Central memory CD8-positive, alpha-beta T cell (primary cell): ENCODE data around the gene SMCHD1.
"Not testable (repeated sequence)": the region's sequence is repeated elsewhere in the genome, so short reads cannot be mapped to it uniquely, and the experiment has no call there.

Experiments used
- ATAC-seq: fragments of 150-1000 bp; cut with Tn5 transposase; replicated peaks from 2 replicates; pipeline ENCODE4 v1.10.0; 2022; ENCODE audit warnings: mild to moderate bottlenecking, moderate FRiP score, moderate number of reproducible peaks; ENCODE audit not compliant: poor library complexity, severe bottlenecking; ENCODE audit errors: extremely low read depth
- DNase-seq, 2 donors: peaks; one replicate each; pipeline ENCODE4 v3.0.0; 2021; ENCODE audit warnings: low spot score in 2 of 2
- H3K27ac Mint-ChIP-seq: one replicate; pipeline ENCODE4 v1.8.0; 2022; ENCODE audit warnings: low read depth, mild to moderate bottlenecking, moderate library complexity, mixed read lengths
- H3K27me3 Mint-ChIP-seq: one replicate; pipeline ENCODE4 v1.8.0; 2022; ENCODE audit warnings: mixed read lengths
- H3K36me3 Mint-ChIP-seq: one replicate; pipeline ENCODE4 v1.8.0; 2022; ENCODE audit warnings: mild to moderate bottlenecking, moderate library complexity, mixed read lengths; ENCODE audit not compliant: insufficient read depth
- H3K4me1 Mint-ChIP-seq: one replicate; pipeline ENCODE4 v1.8.0; 2022; ENCODE audit warnings: mixed read lengths
- H3K4me3 Mint-ChIP-seq: one replicate; pipeline ENCODE4 v1.8.0; 2022; ENCODE audit warnings: mild to moderate bottlenecking, moderate library complexity, mixed read lengths
- H3K9me3 Mint-ChIP-seq: one replicate; pipeline ENCODE4 v1.8.0; 2022; ENCODE audit warnings: mixed read lengths

SMCHD1 gene

DNA sequence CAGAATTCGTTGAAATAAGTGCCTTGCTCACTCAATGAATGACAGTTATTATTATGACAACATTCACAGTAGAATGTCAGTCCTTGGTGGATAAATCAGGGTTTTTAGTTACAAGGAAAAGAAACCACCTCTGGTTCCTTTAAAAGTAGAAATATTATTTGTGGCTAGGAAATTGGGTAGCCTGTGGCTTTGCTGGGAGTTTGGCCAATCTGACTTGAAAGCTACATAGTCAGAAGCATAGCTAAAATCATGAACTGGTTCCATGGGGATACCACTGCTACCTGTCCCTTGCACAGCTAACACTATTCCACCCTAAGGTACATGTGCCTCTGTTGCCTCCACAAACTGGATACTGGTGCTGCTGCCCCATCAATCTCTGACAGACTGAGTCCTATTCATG is 12.8 kb upstream of the SMCHD1 start:
- DNase-seq (no peak), ATAC-seq (no peak)
- Mint-ChIP-seq H3K4me3 (no peak overlapping the region), H3K27me3 (no peaks in the 10 kb centered on the region), H3K36me3 (peaks cover under 1% of the 10 kb centered on the region), H3K9me3 (no peaks in the 10 kb centered on the region), H3K4me1 (peaks cover 36% of the 10 kb centered on the region), H3K27ac (no peak overlapping the region)

DNA sequence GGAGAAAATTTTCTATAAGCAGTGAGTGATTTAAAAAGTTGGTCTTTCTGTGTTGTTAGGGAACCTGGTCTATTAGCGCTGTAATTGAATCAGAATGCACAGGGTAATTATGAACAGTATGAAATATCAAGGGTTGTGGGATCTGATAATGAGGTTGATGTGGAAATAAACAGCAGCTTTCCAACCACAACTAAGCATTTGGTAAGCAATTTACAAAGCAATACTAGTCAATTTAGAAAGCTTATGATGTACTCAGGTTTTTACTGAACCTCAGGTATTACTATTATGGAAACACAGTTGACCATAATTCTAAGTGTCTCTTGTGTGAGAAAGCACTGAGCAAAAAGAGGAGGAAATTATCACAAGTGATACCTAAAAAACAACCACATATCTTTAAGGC is 11.0 kb upstream of the SMCHD1 start:
- no peak overlapping the region for H3K27ac Mint-ChIP-seq
- no peaks in the 10 kb centered on the region for H3K36me3 Mint-ChIP-seq
- ATAC-seq (peak; percentile 54), DNase-seq (no peak)
- H3K4me1 Mint-ChIP-seq = peaks cover 22% of the 10 kb centered on the region
- H3K9me3 Mint-ChIP-seq = no peaks in the 10 kb centered on the region
- no peak overlapping the region for H3K4me3 Mint-ChIP-seq
- H3K27me3 Mint-ChIP-seq = no peaks in the 10 kb centered on the region

DNA sequence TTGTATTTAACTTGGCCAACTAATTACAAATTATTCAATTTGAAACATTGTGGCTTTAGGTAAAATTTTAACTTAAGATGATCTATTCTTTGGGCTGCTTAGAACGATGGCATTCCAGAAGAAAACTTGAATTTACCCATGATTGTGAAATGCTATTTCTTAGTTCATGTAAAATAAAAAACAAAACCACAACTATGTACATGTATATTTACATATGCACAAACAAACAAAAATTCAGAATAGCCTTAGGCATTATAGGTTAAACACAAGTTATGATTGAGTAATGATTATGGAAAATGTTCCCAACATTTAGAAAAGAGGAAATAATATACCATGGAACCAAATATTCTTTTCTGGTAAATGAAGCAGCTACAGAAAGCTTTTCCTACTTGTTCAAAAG is 3.5 kb upstream of the SMCHD1 start:
- Mint-ChIP-seq H3K36me3 (peaks cover 22% of the 10 kb centered on the region), H3K27me3 (no peaks in the 10 kb centered on the region), H3K27ac (no peak overlapping the region), H3K9me3 (no peaks in the 10 kb centered on the region), H3K4me1 (peaks cover 13% of the 10 kb centered on the region), H3K4me3 (no peak overlapping the region)
- DNase-seq (no peak), ATAC-seq (no peak)

DNA sequence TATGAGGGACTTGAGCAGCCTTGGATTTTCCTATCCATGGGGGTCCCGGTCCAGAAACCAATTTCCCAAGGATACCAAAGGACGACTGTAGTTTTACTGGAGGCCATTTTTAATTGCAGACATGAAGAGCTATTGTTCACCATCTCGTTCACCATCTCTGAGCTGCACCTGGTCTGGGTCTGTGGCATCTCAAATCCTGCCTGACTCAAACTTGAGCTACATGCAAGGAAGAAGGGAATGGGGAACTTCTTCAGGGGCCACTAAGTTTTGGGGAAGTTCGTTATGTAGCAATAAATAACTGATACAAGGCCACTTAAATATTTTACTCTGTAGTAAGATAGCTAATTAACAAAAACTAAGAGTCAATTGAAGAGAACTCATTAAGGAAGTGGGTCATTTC is 2.1 kb upstream of the SMCHD1 start:
- Mint-ChIP-seq H3K9me3 (no peaks in the 10 kb centered on the region), H3K4me3 (no peak overlapping the region), H3K36me3 (peaks cover 28% of the 10 kb centered on the region), H3K27ac (no peak overlapping the region), H3K27me3 (no peaks in the 10 kb centered on the region), H3K4me1 (peaks cover 25% of the 10 kb centered on the region)
- no peak for ATAC-seq
- no peak for DNase-seq

DNA sequence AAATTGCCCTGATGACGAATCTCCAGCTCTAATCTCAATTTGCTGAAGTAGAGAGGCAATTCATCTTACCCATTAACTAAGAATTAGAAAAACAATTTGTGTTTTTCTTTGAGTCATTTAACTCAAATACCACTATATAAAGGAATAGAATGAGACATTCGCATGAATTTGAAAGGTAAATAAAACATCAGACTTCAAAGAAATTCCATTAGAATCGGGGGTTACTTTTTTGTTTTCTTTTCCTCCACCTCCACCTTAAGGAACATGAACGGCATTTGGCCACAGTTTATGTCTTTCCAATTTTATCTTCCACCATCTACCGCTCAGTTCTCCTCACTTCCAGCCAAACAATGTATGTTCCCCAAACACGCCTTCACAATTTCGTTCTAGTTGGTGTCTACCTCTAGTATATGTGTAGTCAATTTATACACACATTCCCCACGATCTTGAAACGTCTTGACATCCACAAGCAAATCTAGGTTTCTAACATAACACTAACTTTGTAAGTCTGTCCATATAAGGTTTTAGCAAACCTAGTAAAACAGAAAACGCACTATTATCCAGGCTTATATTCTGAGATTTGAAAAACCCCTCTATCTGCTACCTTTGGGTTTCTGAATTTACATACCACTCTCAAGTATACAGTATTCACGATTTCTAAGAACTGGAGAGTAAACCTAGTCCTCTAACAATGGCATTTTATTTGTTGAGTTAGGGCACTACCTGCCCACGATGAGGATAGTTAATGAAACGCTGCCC is 1.2 kb upstream of the SMCHD1 start:
- ATAC-seq = no peak
- H3K4me1 Mint-ChIP-seq = peaks cover 30% of the 10 kb centered on the region
- H3K9me3 Mint-ChIP-seq = no peaks in the 10 kb centered on the region

DNA sequence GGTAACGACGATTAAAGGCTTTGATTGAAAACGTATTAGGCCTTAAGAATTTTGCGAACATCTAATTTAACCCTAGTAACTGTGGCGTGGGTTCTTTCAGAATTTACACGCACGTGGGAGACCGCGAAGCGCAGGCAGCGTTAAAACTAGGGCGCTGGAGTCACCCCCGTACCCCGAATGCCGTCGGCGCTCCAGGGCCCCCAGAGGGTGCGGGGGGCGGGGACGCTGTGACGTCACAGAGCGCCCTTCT is 673 bp upstream of the SMCHD1 start:
- Mint-ChIP-seq H3K4me1 (peaks cover 33% of the 10 kb centered on the region), H3K4me3 (peak overlapping the region; percentile 95), H3K9me3 (no peaks in the 10 kb centered on the region), H3K27ac (peak overlapping the region; percentile 96), H3K27me3 (no peaks in the 10 kb centered on the region), H3K36me3 (peaks cover 30% of the 10 kb centered on the region)
- peak; percentile 63 for ATAC-seq
- peak in 1 of 2 donors; percentile 81 for DNase-seq

More for the DNA sequence above, 1.2 kb upstream of the SMCHD1 start:
- peak overlapping the region; percentile 95 for H3K4me3 Mint-ChIP-seq
- H3K36me3 Mint-ChIP-seq = peaks cover 28% of the 10 kb centered on the region
- no peak for DNase-seq
- H3K27me3 Mint-ChIP-seq = no peaks in the 10 kb centered on the region
- H3K27ac Mint-ChIP-seq = peak overlapping the region; percentile 96

DNA sequence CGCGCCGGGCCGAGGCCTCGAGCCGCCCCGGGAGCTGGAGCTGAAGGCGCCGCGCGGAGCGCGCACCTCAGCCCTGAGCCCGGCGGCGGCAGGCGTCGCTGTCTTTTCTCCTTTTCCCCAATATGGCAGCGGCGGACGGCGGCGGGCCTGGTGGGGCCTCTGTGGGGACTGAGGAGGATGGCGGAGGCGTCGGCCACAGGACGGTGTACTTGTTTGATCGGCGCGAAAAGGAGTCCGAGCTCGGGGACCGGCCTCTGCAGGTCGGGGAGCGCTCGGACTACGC is 369 bp downstream of the SMCHD1 start:
- no peak for ATAC-seq
- Mint-ChIP-seq H3K27ac (peak overlapping the region; percentile 96), H3K4me1 (peaks cover 35% of the 10 kb centered on the region)

DNA sequence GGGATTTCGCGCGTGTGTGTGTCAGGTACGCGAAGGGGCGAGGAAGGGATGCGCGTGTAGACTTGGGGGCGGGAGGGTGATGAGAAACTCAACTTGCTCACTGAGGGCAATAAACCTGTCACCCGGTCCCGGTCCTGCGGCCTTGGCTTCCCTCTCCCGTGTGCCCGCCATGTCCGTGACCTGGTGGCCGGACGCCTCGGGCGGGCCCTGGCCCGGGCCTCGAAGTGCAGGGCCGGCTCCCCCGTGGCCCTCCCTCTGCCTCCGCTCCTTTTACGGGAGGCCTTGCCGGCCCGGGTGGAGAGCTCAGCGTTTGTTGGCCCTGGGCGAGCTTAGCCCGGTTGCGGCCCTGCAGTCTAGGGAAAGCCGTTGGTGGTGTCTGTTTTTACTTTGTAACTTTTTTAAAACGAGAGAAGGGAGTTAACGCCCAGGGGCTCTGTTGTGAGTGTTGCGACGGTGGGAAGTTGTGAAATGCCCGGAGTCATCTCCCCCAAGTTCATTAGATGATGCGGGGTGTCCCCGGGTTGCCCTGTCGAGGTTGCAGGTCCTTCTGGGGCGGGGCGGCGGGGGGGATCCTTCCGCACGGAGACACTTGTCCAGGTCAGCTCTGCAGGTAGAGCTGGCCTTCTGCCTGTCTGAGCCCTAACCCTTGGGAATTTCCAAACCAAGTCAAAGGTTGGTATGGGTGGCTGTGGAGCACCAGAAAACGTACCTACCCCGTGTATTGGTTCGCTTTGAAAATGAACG is 883 bp downstream of the SMCHD1 start:
- H3K4me1 Mint-ChIP-seq = peaks cover 40% of the 10 kb centered on the region
- peak overlapping the region; percentile 95 for H3K4me3 Mint-ChIP-seq
- no peaks in the 10 kb centered on the region for H3K27me3 Mint-ChIP-seq
- ATAC-seq = peak; percentile 11
- H3K9me3 Mint-ChIP-seq = no peaks in the 10 kb centered on the region
- peak overlapping the region; percentile 96 for H3K27ac Mint-ChIP-seq
- DNase-seq = peak in 1 of 2 donors; percentile 31
- H3K36me3 Mint-ChIP-seq = peaks cover 32% of the 10 kb centered on the region

More for the DNA sequence above, 369 bp downstream of the SMCHD1 start:
- Mint-ChIP-seq H3K27me3 (no peaks in the 10 kb centered on the region), H3K9me3 (no peaks in the 10 kb centered on the region), H3K4me3 (peak overlapping the region; percentile 95), H3K36me3 (peaks cover 31% of the 10 kb centered on the region)
- DNase-seq = peak in 1 of 2 donors; percentile 34

DNA sequence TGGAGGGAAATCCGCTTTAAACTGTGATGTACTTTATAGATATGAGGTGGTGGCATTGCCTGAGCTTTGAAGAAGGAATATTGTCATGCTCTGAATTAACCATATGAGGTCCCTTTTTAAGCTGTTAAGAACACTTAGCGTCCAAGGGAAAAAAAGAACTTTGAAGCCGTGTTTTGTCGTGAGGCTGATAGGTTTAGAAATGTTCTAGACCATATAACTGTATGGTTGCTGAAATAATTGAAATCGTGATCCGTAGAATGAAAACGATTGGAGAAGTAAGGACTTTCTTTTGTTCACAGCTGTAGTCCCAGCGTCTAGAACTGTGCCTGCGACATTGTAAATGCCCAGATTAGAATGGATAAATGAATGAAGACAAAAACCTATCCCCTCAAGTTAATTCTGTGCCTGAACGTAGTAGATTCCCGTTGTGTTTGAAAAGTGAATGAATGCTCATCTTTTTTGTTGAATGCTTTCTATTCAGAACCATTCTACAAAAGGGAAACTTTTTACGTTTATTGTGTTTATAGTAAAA is 1.5 kb downstream of the SMCHD1 start:
- peak overlapping the region; percentile 95 for H3K4me3 Mint-ChIP-seq
- no peaks in the 10 kb centered on the region for H3K9me3 Mint-ChIP-seq
- peak overlapping the region; percentile 96 for H3K27ac Mint-ChIP-seq
- ATAC-seq = no peak
- DNase-seq = no peak
- peaks cover 36% of the 10 kb centered on the region for H3K36me3 Mint-ChIP-seq
- peaks cover 44% of the 10 kb centered on the region for H3K4me1 Mint-ChIP-seq
- no peaks in the 10 kb centered on the region for H3K27me3 Mint-ChIP-seq

DNA sequence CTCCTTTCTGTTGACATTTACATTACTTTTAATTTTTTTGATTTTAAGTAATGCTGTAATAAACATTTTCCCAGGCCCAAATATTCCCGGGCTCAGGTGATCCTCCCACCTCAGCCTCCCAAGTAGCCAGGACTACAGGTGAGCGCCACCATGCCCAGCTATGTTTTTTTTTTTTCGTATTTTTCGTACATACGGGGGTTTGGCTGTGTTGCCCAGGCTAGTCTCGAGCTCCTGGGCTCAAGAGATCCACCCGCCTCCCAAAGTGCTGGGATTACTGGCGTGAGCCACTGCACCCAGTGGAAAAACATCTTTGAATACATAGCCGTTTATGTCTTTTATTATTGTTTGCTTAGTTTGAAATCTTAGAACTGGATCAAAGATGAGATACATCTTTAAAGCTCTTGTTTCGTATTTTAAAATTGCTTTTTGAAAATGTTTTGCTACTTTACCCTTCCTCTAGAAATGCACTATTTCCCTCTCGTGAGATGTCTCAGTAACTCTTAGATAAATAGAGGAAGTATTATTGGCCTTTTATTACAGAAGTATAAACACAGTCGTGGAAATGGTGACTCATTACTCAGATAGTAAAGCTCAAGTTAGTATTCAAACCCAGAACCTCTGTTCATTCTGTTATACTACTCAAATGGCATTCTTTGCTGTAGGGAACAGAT is 2.4 kb downstream of the SMCHD1 start:
- peaks cover 42% of the 10 kb centered on the region for H3K36me3 Mint-ChIP-seq
- H3K9me3 Mint-ChIP-seq = no peaks in the 10 kb centered on the region
- DNase-seq (no peak), ATAC-seq (no peak)
- peak overlapping the region; percentile 96 for H3K27ac Mint-ChIP-seq
- peaks cover 51% of the 10 kb centered on the region for H3K4me1 Mint-ChIP-seq
- H3K27me3 Mint-ChIP-seq = no peaks in the 10 kb centered on the region
- H3K4me3 Mint-ChIP-seq = peak overlapping the region; percentile 95

DNA sequence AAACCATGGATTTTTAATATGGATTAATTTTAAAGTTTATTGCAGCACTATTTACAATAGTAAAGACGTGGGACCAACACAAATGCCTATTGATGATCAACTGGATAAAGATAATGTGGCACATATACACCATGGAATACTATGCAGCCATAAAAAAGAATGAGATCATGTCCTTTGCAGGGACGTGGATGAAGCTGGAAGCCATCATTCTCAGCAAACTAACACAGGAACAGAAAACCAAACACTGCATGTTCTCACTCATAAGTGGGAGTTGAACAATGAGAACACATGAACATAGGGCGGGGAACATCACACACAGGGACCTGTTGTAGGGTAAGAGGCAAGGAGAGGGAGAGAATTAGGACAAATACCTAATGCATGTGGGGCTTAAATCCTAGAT is 5.3 kb downstream of the SMCHD1 start:
- not testable (repeated sequence) for DNase-seq, H3K9me3 Mint-ChIP-seq, H3K27ac Mint-ChIP-seq, ATAC-seq, H3K27me3 Mint-ChIP-seq, H3K4me3 Mint-ChIP-seq
- Mint-ChIP-seq H3K36me3 (peaks cover 41% of the 10 kb centered on the region), H3K4me1 (peaks cover 72% of the 10 kb centered on the region)

DNA sequence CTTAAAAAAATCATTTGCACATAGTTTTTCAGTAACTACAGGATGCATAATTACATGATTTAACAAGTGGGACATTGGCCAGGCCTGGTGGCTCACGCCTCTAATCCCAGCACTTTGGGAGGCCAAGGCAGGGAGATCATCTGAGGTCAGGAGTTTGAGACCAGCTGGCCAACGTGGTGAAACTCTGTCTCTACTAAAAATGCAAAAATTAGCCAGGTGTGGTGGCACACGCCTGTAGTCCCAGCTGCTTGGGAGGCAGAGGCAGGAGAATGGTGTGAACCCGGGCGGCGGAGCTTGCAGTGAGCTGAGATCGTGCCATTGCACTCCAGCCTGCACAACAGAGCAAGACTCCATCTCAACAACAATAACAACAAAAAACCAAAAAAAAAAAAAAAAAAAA is 6.8 kb downstream of the SMCHD1 start:
- not testable (repeated sequence) for H3K27me3 Mint-ChIP-seq, ATAC-seq, H3K9me3 Mint-ChIP-seq, DNase-seq, H3K27ac Mint-ChIP-seq
- peak overlapping the region; percentile 60 for H3K4me3 Mint-ChIP-seq
- peaks cover 37% of the 10 kb centered on the region for H3K36me3 Mint-ChIP-seq
- H3K4me1 Mint-ChIP-seq = peaks cover 71% of the 10 kb centered on the region

DNA sequence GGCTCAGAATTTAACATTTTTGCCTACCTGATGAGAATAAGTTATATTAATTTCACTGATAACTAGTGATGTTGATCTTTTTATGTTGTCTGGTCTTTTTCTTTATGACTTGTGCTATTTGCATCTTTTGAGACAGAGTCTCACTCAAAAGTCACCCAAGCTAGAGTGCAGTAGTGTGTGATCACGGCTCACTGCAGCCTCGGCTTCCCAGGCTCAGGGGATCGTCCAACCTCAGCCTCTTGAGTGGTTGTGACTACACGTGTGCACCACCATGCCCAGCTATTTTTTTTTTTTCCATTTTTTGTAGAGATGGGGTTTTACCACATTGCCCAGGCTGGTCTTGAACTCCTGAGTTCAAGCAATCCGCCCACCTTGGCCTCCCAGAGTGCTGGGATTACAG is 7.5 kb downstream of the SMCHD1 start:
- H3K4me3 Mint-ChIP-seq = peak overlapping the region; percentile 60
- H3K36me3 Mint-ChIP-seq = peaks cover 40% of the 10 kb centered on the region
- peak overlapping the region; percentile 87 for H3K27ac Mint-ChIP-seq
- no peaks in the 10 kb centered on the region for H3K9me3 Mint-ChIP-seq
- ATAC-seq (no peak), DNase-seq (no peak)
- peaks cover 68% of the 10 kb centered on the region for H3K4me1 Mint-ChIP-seq
- no peaks in the 10 kb centered on the region for H3K27me3 Mint-ChIP-seq
